ENCODE data around the gene MT1B. TPM values are rescaled to one million over a fixed set of nuclear protein-coding genes. Genes with fewer than 3 reads are reported as not detected.
"Not testable (repeated sequence)": the region's sequence is repeated elsewhere in the genome, so short reads cannot be mapped to it uniquely, and the experiment has no call there.

Gene MT1B
- total RNA-seq, 1 experiment from 2014 or later: not detected

DNA sequence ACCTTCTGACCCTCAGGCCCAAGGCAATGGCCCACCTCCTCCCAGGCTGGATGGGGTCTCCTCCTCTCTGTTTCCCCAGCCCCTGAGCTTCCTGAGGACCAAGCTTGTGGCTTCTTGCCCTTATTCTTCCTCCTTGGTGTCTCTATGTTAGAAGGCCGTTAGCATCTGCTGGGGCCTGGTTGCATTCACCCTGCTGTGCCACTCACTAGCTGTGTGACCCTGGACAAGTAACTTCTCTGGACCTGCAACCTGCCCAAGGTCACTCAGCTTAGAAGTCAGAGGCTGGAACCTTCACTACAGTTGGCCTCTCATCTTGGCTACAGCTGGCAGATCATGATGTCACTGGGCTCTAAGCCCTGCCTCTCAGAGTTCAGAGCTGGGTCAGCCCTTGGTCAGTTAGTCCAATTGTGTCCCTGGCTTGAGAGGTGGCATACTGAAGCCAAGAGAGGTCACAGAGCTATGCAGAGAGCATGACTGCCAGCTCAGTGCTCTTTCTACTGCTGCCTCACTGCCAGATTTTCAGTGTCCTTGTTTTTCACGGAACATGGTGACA is 40.3 kb upstream of the MT1B start:
- DNase-seq (ENCODE audit: low read depth in 1 of 2, low spot score in 2 of 2): peak in 1 of 2 experiments; percentile 37
- Histone ChIP-seq H3K4me3 (no peak overlapping the region), H3K9me3 (replicated peaks) (no peaks in the 10 kb centered on the region), H3K36me3 (no peaks in the 10 kb centered on the region), H3K27me3 (replicated peaks) (no peaks in the 10 kb centered on the region), H3K27ac (peak overlapping the region; percentile 96), H3K4me1 (replicated peaks) (peaks cover 74% of the 10 kb centered on the region)

DNA sequence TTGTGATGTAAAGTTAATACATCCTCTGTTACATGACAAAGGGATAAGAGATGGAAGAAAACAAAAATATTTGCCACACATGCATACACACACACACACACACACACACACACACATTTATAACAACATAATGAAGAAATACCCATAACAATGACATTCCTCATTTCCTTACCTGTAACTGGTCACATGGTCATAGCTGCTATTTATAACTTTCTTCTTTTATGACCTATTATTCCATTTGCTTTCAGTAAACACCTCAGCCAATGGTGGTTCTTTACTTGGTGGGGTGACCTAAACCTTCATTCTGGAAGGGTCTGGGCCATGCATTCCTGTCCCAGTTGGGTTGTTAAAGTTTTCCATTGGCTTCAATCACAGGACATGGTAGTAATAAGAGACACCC is 38.0 kb upstream of the MT1B start:
- Histone ChIP-seq H3K27me3 (replicated peaks) (no peaks in the 10 kb centered on the region), H3K4me3 (0 out of 2 replicates have a peak overlapping the region, but pooled peaks have one; percentile 1), H3K9me3 (replicated peaks) (no peaks in the 10 kb centered on the region), H3K36me3 (no peaks in the 10 kb centered on the region), H3K27ac (peak overlapping the region; percentile 60), H3K4me1 (replicated peaks) (peaks cover 55% of the 10 kb centered on the region)
- no peak for DNase-seq (ENCODE audit: low read depth in 1 of 2, low spot score in 2 of 2)

DNA sequence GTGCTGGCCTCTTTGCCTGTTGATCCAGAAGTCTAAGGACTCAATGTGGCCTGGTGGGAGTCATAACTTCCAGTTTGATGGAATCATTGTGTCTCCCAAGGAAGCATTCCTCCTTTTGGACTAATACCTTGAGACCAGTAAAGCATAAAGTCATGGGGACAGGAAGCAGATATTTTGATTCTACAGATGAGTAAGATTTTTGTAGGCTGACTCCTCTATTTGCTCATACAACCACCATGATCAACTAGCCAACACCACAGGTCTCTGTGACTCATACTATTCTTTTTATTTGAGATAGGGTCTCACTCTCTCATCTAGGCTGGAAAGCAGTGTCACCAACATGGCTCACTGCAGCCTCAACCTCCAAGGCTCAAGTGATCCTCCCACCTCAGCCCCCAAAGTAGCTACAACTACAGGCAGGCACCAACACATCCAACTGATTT is 37.1 kb upstream of the MT1B start:
- Histone ChIP-seq H3K4me1 (replicated peaks) (peaks cover 55% of the 10 kb centered on the region), H3K36me3 (no peaks in the 10 kb centered on the region), H3K27me3 (replicated peaks) (no peaks in the 10 kb centered on the region), H3K4me3 (0 out of 2 replicates have a peak overlapping the region, but pooled peaks have one; percentile 1), H3K9me3 (replicated peaks) (no peaks in the 10 kb centered on the region), H3K27ac (peak overlapping the region; percentile 60)
- DNase-seq (ENCODE audit: low read depth in 1 of 2, low spot score in 2 of 2): peak in 1 of 2 experiments; percentile 75

DNA sequence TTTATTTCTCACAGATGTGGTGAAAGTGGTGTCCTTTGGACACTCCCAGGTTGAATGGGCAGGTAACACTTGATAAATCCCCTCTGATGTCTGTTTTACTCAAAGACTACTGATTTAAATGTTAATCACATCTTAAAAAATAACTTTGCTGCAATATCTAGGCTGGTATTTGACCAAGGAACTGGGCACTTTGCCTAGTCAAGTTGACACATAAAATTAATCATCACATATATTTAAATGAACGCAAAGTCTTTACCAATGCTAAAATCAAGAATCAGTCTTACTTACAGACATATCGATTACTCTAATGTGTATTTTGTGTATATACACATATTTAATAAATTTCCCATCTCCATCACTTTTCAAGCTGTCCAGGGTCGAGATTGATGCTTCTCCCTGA is 36.3 kb upstream of the MT1B start:
- DNase-seq (ENCODE audit: low read depth in 1 of 2, low spot score in 2 of 2): no peak
- H3K27ac ChIP-seq: peak overlapping the region; percentile 49; the same call in 1 of the 2 replicates
- no peaks in the 10 kb centered on the region for H3K27me3 ChIP-seq (replicated peaks)
- H3K36me3 ChIP-seq: no peaks in the 10 kb centered on the region
- H3K4me3 ChIP-seq: no peak overlapping the region
- H3K4me1 ChIP-seq (replicated peaks): peaks cover 49% of the 10 kb centered on the region
- no peaks in the 10 kb centered on the region for H3K9me3 ChIP-seq (replicated peaks)

DNA sequence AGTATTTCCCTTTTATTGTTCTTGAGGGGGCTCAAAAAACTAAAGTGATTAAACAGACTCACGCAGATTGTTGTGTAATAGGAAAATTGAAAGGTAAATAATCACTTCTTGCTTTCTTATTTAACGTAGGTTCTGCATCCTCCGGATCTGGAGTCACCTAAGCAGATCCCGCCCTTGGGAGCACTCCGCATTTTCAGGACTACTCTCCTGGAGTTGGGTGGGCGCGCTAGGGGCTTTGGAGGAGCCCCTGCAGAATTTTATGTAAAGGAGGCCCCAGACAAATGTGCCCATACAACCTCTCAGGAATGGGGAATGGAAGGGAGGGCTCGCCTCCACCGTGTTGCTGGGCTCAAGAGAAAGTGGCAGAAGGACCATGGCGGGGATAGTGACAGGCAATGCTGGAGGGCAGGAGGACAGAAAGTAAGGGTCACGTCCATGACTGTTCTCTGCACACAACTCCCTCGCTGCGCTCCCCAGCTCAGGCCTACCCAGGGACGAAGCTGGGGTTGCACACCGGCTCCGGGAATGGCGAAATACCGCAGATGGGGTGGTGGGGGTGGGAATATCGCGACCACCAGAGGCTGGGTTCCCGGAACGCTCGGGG is 35.0 kb upstream of the MT1B start:
- no peaks in the 10 kb centered on the region for H3K36me3 ChIP-seq
- H3K4me1 ChIP-seq (replicated peaks): peaks cover 36% of the 10 kb centered on the region
- no peaks in the 10 kb centered on the region for H3K9me3 ChIP-seq (replicated peaks)
- no peak overlapping the region for H3K4me3 ChIP-seq
- H3K27ac ChIP-seq: no peak overlapping the region
- H3K27me3 ChIP-seq (replicated peaks): no peaks in the 10 kb centered on the region
- no peak for DNase-seq (ENCODE audit: low read depth in 1 of 2, low spot score in 2 of 2)

DNA sequence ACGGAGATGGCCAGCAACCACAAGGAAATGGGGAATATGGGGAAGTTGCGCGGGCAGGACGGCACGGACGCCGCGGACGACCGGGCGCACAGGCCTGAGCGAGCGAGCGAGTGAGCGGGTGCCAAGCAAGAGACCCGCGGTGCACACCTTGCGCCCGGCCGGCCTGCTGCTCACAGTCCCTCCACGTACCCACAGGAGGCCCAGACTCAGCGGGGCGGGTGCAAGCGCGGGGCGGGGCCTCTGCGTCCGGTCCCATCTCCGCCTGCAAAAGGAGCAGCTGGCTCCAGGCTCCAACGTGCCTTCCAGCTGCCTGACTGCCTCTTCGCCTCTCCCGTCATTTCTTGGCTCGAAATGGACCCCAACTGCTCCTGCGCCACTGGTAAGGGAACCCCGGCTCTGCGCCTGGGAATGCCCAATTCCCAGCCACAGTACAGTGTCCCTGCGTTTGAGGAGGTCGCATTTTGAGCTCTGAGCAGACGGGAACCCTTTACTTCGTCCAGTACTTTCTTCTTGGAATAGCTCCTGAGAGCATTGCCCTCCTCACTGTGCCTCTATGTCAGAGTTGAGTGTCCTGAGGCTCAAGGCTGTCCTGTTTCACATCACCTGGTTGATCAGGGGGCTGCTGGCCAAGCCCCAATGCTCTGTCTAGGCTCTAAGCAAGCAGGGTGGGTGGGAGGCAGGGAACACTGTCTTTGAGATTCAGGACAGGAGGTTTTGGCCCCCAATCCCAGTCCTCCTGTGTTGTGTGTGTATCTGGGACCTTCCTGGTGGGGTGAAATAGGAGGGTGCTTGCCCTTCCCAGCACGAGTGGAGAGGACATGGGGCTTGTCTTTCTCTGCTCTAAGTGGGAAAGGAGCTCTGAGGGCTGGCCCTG is 34.2 kb upstream of the MT1B start:
- Histone ChIP-seq H3K4me3 (no peak overlapping the region), H3K9me3 (replicated peaks) (no peaks in the 10 kb centered on the region), H3K27ac (no peak overlapping the region), H3K4me1 (replicated peaks) (peaks cover 30% of the 10 kb centered on the region), H3K27me3 (replicated peaks) (no peaks in the 10 kb centered on the region), H3K36me3 (no peaks in the 10 kb centered on the region)
- DNase-seq (ENCODE audit: low read depth in 1 of 2, low spot score in 2 of 2): no peak

DNA sequence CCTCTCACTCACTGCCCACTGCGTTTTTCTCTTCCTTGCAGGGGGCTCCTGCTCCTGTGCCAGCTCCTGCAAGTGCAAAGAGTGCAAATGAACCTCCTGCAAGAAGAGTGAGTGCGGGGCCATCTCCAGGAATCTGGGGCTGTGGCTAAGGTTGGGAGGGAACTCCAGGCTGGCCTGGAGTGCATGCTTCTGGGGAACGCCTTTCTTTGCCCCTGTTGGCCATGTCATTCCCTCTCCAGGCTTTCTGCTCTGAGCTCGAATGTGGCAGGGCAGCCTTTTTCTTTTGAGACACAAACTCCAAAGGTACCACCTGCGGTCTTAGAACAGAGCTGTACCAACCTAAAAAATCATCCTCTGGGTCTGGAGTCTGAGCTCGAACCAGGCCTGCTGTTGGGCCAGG is 33.5 kb upstream of the MT1B start:
- Histone ChIP-seq H3K4me3 (no peak overlapping the region), H3K36me3 (no peaks in the 10 kb centered on the region)

DNA sequence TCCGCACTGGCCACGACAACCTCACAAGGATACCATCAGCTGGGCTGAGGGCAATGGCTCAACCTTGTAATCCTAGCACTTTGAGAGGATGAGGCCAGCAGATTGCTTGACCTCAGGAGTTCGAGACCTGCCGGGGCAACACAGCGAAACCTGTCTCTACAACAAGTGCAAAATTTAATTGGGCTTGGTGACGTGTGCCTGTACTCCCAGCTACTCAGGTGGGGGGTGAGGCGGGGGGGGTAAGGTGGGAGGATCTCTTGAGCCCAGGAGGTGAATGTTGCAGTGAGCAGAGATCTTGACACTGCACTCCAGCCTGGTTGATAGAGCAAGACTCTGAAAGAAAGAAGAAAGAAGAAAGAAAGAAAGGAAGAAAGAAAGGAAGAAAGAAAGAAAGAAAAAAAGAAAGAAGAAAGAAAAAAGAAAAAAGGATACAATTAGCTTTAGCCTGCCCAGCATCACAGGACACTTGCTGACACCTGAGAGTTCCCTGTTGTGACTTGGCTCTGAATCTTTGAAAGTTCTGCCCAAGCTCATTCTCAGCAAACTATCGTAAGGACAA is 31.3 kb upstream of the MT1B start:
- peaks cover 6% of the 10 kb centered on the region for H3K4me1 ChIP-seq (replicated peaks)
- H3K36me3 ChIP-seq: no peaks in the 10 kb centered on the region
- H3K4me3 ChIP-seq: no peak overlapping the region
- DNase-seq (ENCODE audit: low read depth in 1 of 2, low spot score in 2 of 2): no peak
- no peak overlapping the region for H3K27ac ChIP-seq
- H3K27me3 ChIP-seq (replicated peaks): no peaks in the 10 kb centered on the region; the same call in 1 of the 2 replicates
- no peaks in the 10 kb centered on the region for H3K9me3 ChIP-seq (replicated peaks)

More for the DNA sequence above, 33.5 kb upstream of the MT1B start:
- Histone ChIP-seq H3K27me3 (replicated peaks) (no peaks in the 10 kb centered on the region), H3K4me1 (replicated peaks) (peaks cover 23% of the 10 kb centered on the region), H3K27ac (no peak overlapping the region), H3K9me3 (replicated peaks) (no peaks in the 10 kb centered on the region)
- DNase-seq (ENCODE audit: low read depth in 1 of 2, low spot score in 2 of 2): no peak

DNA sequence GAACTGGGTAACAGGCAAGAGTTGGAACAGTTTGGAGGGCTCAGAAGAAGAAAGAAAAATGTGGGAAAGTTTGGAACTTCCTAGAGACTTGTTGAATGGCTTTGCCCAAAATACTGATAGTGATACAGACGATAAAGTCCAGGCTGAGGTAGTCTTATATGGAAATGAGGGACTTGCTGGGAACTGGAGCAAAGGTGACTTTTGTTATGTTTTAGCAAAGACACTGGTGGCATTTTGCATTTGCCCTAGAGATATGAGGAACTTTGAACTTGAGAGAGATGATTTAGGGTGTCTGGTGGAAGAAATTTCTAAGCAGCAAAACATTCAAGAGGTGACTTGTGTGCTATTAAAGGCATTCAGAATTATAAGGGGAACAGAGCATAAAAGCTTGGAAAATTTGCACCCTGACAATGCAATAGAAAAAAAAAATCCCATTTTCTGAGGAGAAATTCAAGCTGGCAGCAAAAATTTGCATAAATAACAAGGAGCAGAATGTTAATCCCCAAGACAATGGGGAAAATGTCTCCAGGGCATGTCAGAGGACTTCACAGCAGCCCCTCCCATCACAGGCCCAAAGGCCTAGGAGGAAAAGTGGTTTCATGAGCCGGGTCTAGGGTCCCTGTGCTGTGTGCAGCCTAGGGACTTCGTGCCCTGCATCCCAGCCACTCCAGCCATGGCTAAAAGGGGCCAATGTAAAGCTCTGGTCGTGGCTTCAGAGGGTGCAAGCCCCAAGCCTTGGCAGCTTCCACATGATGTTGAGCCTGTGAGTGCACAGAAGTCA is 29.8 kb upstream of the MT1B start:
- H3K4me3 ChIP-seq; H3K27me3 ChIP-seq (replicated peaks); H3K27ac ChIP-seq; DNase-seq (ENCODE audit: low read depth in 1 of 2, low spot score in 2 of 2); H3K36me3 ChIP-seq; H3K9me3 ChIP-seq (replicated peaks): not testable (repeated sequence)
- peaks cover 12% of the 10 kb centered on the region for H3K4me1 ChIP-seq (replicated peaks)

DNA sequence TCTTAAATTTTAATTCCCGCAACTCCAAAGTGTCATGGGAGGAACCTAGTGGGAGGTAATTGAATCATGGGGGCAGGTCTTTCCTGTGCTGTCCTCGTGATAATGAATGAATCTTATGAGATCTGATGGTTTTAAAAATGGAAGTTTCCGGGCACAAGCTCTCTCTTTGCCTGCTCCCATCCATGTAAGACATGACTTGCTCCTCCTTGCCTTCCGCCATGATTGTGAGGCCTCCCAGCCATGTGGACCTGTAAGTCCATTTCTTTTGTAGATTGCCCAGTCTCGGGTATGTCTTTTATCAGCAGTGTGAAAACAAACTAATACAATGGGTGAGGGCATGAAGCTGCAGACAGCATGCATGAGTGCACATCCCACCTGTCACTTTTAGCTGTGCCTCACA is 28.5 kb upstream of the MT1B start:
- H3K27me3 ChIP-seq (replicated peaks); H3K9me3 ChIP-seq (replicated peaks); H3K27ac ChIP-seq; H3K4me3 ChIP-seq; H3K36me3 ChIP-seq; DNase-seq (ENCODE audit: low read depth in 1 of 2, low spot score in 2 of 2): not testable (repeated sequence)
- H3K4me1 ChIP-seq (replicated peaks): peaks cover 20% of the 10 kb centered on the region

DNA sequence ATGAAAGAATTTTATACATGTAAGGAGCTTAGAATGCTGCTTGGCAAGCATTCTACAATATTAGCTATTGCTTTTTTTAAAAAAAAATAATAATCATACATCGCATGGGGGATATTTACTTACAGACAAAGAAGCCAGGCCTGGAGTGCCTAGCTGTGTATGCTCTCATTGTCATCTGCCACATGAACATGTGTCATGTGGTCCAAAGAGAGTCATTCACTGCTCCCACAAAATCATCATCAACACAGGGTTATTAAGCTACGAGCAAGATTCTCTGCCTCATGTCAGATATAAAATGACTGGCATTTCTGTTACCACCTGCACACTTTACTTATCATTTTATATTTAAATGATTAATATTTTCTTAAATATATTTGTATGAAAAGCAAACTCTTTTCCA is 28.0 kb upstream of the MT1B start:
- no peak for DNase-seq (ENCODE audit: low read depth in 1 of 2, low spot score in 2 of 2)
- Histone ChIP-seq H3K9me3 (replicated peaks) (no peaks in the 10 kb centered on the region), H3K27me3 (replicated peaks) (no peaks in the 10 kb centered on the region; the same call in 1 of the 2 replicates), H3K36me3 (no peaks in the 10 kb centered on the region; the same call in 1 of the 2 replicates), H3K27ac (no peak overlapping the region), H3K4me1 (replicated peaks) (peaks cover 20% of the 10 kb centered on the region), H3K4me3 (no peak overlapping the region)

DNA sequence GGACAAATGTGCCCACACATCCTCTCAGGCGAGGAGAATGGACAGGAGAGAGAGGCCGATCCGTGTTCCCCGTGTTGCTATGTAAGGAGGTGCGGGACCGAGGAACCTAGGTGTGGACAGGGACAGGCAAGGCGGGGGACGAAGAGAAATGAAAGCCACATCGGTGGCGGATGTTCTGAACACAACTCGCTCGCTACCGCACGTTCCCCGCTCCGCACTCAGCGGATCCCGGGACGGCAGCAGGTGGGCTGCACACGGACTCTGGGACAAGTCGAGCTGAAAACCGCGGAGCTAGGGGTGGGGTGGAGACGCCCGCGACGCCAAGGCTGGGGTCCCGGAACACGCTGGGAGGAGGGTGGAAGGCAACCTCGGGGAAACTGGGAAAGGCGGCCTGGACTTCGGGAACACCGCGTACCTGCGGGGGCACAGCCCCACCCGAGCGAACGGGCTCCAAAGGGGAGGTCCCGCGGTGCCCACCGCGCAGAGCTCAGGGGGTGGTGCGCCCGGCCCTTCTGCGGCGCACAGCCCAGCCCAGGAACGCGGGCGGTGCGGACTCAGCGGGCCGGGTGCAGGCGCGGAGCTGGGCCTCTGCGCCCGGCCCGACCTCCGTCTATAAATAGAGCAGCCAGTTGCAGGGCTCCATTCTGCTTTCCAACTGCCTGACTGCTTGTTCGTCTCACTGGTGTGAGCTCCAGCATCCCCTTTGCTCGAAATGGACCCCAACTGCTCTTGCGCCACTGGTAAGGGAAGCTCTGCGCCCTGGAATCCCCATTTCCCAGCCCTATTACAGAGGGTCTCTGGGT is 26.3 kb upstream of the MT1B start, which contains the start of gene MT1E:
TSS of gene MT1E (plus strand) at position 642 of the 803 bp plus-strand sequence. CDS start at position 713, 71 bp downstream.
- Histone ChIP-seq H3K9me3 (replicated peaks) (no peaks in the 10 kb centered on the region), H3K4me3 (peak within 1 kb of the TSS; percentile 42), H3K4me1 (replicated peaks) (peaks cover 20% of the 10 kb centered on the region), H3K27me3 (replicated peaks) (no peaks in the 10 kb centered on the region; the same call in 1 of the 2 replicates), H3K36me3 (no peaks in the 10 kb centered on the region; the same call in 1 of the 2 replicates), H3K27ac (peak within 1 kb of the TSS; percentile 36)
- DNase-seq (ENCODE audit: low read depth in 1 of 2, low spot score in 2 of 2): peak in 1 of 2 experiments; percentile 41
